ENCODE data around the gene ATP6V0B.

The ATP6V0B gene

GRCh38 chr1:43951021-43951985 lies 23.5 kb upstream of the ATP6V0B start:
- no peak for TF ChIP-seq CTCF (IDR thresholded peaks at IDR 0.05; ENCODE audit: control extremely low read depth, extremely low read depth, low read depth, missing control alignments)
- no peak for DNase-seq (ENCODE audit: extremely low spot score)
- ChIA-PET CTCF (interaction anchor here (1.0 to 10.1 kb wide), 6 partner anchors 16 to 431 kb away, joined by 3 to 191 read pairs (median 8); partner anchors contain the start of gene ARTN), POLR2A (no interaction called here)

GRCh38 chr1:43952731-43953346 lies 21.9 kb upstream of the ATP6V0B start:
- TF ChIP-seq CTCF (IDR thresholded peaks at IDR 0.05; ENCODE audit: control extremely low read depth, extremely low read depth, low read depth, missing control alignments), result no peak
- CTCF ChIA-PET, result interaction anchor here (0.5 to 2.7 kb wide), 5 partner anchors 11 to 189 kb away, joined by 3 to 26 read pairs (median 6); partner anchors contain the start of gene ARTN
- no peak for DNase-seq (ENCODE audit: extremely low spot score)
- POLR2A ChIA-PET, result no interaction called here

DNA sequence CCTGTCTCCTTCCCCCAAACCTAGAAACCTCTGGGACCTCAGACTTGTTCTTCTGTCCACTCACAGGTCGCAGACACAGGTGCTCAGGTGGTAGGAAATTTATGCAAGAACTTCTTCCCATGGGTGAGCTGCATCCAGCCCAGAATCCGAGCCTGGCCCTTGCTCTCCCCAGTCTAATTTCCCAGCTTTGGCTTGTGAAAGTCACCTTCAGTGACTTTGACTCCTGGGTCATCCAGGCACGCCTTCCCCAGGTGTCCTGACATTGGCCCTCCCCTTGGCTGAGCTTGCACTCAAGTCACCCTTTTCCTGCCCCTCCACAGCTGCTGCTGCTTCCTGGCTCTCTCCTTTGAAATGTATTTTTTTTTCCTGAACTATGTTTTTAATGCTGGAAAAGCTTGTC lies 21.4 kb upstream of the ATP6V0B start:
- TF ChIP-seq CTCF (IDR thresholded peaks at IDR 0.05; ENCODE audit: control extremely low read depth, extremely low read depth, low read depth, missing control alignments), result no peak
- DNase-seq (ENCODE audit: extremely low spot score), result no peak
- CTCF ChIA-PET, result interaction anchor here (0.5 to 3.2 kb wide), 6 partner anchors 7 to 190 kb away, joined by 3 to 26 read pairs (median 8); partner anchors contain the start of genes ARTN and IPO13
- POLR2A ChIA-PET, result no interaction called here

DNA sequence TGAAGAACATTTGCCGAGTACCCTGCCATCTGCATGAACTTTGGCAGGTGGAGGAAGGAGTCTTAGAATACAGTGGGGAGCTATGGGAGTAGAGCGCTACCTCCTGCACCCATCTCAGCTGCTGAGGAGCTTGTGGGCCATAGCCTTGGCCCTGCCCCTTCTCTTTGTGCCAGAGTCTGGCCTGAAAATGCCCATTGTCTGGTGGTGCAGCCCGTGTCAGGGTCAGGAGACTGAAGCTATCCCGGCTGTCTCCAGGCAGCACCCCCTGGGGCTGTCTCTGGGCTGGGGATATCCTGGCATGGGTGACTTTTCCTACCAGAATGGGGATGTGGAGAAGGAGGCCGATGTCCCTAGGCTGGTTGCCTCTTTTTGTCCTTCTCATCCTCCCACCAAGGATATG lies 20.7 kb upstream of the ATP6V0B start:
- ChIA-PET POLR2A (no interaction called here), CTCF (interaction anchor here (1.4 to 3.2 kb wide), 6 partner anchors 8 to 424 kb away, joined by 3 to 26 read pairs (median 8); partner anchors contain the start of genes ARTN and IPO13)
- TF ChIP-seq CTCF (IDR thresholded peaks at IDR 0.05; ENCODE audit: control extremely low read depth, extremely low read depth, low read depth, missing control alignments), result no peak

GRCh38 chr1:43956234-43956633 lies 18.5 kb upstream of the ATP6V0B start:
- CTCF ChIA-PET, result interaction anchor here (1.5 to 5.4 kb wide), 3 partner anchors 10 to 22 kb away, joined by 3 to 33 read pairs (median 10); partner anchors contain the start of genes ARTN and IPO13
- POLR2A ChIA-PET, result no interaction called here
- no peak for TF ChIP-seq CTCF (IDR thresholded peaks at IDR 0.05; ENCODE audit: control extremely low read depth, extremely low read depth, low read depth, missing control alignments)
- no peak for DNase-seq (ENCODE audit: extremely low spot score)

More for the DNA sequence above, 20.7 kb upstream of the ATP6V0B start:
- no peak for DNase-seq (ENCODE audit: extremely low spot score)

DNA sequence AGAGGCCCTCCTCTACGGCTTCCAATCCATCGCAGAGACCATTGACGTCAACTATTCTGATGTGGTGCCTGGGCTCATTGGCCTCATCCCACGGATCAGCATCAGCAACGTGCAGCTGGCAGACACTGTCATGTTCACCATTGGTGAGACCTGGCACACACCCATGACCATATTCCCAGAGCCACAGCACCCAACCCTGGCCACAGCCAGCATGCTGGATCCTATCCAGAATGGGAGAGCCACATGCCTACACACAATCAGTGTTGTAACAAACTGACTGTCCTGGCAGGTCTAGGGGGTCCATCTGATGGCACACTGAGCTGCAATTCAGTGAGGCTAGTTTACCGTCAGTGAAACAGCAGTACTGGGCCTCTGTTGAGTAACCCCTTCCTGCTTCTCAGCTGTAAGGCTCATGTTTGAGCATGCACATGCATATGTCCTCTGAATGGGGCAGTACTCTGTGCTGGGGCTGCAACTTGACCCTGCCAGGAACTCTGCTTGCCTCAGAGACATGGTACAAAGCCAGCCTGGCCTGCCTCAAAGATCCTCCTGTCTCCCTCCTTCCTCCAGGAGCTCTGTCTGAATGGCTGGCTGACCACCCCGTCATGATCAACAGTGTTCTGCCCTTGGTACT lies 17.2 kb upstream of the ATP6V0B start:
- ChIA-PET POLR2A (no interaction called here), CTCF (interaction anchor here (1.0 to 5.4 kb wide), 3 partner anchors 8 to 23 kb away, joined by 3 to 33 read pairs (median 3); partner anchors contain the start of gene ARTN)
- no peak for TF ChIP-seq CTCF (IDR thresholded peaks at IDR 0.05; ENCODE audit: control extremely low read depth, extremely low read depth, low read depth, missing control alignments)
- no peak for DNase-seq (ENCODE audit: extremely low spot score)
